HepG2 (cell line): Measurements from ENCODE around the gene ACOT4. TPM values are rescaled to one million over a fixed set of nuclear protein-coding genes. Genes with fewer than 3 reads are reported as not detected.

Experiments
- BCL3 ChIP-seq: sonication (generic); formaldehyde crosslinking; IDR thresholded peaks from 2 replicates; pipeline ENCODE4 v1.5.1; 2020; ENCODE audit warnings: mild to moderate bottlenecking, missing genetic modification reagents, moderate library complexity
- CTCF ChIP-seq: sonication (generic); formaldehyde crosslinking; IDR thresholded peaks from 2 replicates; pipeline ENCODE4 v1.5.0; 2020; ENCODE audit warnings: mild to moderate bottlenecking, missing genetic modification reagents, moderate library complexity
- EEA1 ChIP-seq: sonication (generic); formaldehyde crosslinking; IDR thresholded peaks from 2 replicates; pipeline ENCODE4 v1.5.1; 2020; ENCODE audit warnings: mild to moderate bottlenecking, missing genetic modification reagents, borderline replicate concordance
- KDM2A ChIP-seq: sonication (generic); formaldehyde crosslinking; IDR thresholded peaks from 2 replicates; pipeline ENCODE4 v1.4.0; 2020; ENCODE audit warnings: low read depth, missing genetic modification reagents, borderline replicate concordance
- MYPOP ChIP-seq: sonication (generic); formaldehyde crosslinking; IDR thresholded peaks from 2 replicates; pipeline ENCODE4 v1.8.1; 2023; ENCODE audit warnings: mild to moderate bottlenecking, moderate library complexity, missing genetic modification reagents
- POLR2G ChIP-seq: fragments of 200-400 bp; formaldehyde crosslinking; IDR thresholded peaks from 2 replicates; pipeline ENCODE4 v1.6.1; 2018; ENCODE audit warnings: mild to moderate bottlenecking, low read depth, low read length, moderate library complexity
- SKI ChIP-seq: fragments of 450-650 bp; IDR thresholded peaks from one replicate; pipeline ENCODE4 v1.6.1; 2018; ENCODE audit warnings: mild to moderate bottlenecking; ENCODE audit not compliant: partially characterized antibody
- SMAD1 ChIP-seq: sonication (generic); formaldehyde crosslinking; IDR thresholded peaks from 2 replicates; pipeline ENCODE4 v1.4.0; 2020; ENCODE audit warnings: missing genetic modification reagents, low read depth, mild to moderate bottlenecking, borderline replicate concordance
- TBX2 ChIP-seq: sonication (generic); formaldehyde crosslinking; IDR thresholded peaks from 2 replicates; pipeline ENCODE4 v1.5.0; 2020; ENCODE audit warnings: missing genetic modification reagents, mild to moderate bottlenecking, borderline replicate concordance
- ZMYM4 ChIP-seq: sonication (generic); formaldehyde crosslinking; IDR thresholded peaks from 2 replicates; pipeline ENCODE4 v1.8.1; 2023; ENCODE audit warnings: mild to moderate bottlenecking, missing genetic modification reagents
- ZNF430 ChIP-seq: sonication (generic); formaldehyde crosslinking; IDR thresholded peaks from 2 replicates; pipeline ENCODE4 v1.9.0; 2021; ENCODE audit warnings: mild to moderate bottlenecking, missing genetic modification reagents
- ZNF768 ChIP-seq: sonication (generic); formaldehyde crosslinking; IDR thresholded peaks from 2 replicates; pipeline ENCODE4 v1.4.0; 2020; ENCODE audit warnings: missing genetic modification reagents
- ZNF773 ChIP-seq: sonication (generic); formaldehyde crosslinking; IDR thresholded peaks from 2 replicates; pipeline ENCODE4 v1.4.0; 2020; ENCODE audit warnings: missing genetic modification reagents, borderline replicate concordance
- ZSCAN21 ChIP-seq: sonication (generic); formaldehyde crosslinking; IDR thresholded peaks from 2 replicates; pipeline ENCODE4 v1.8.0; 2022; ENCODE audit warnings: mild to moderate bottlenecking, missing genetic modification reagents, moderate library complexity, borderline replicate concordance
- polyA plus RNA-seq, 8 experiments: library from polyadenylated mRNA; depleted of rRNA in 3 of 8; stranded (reverse) in 7 of 8; unstranded in 1 of 8; fragments of >200 nt; fragmentation: Illumina TruSeq in 4 of 8; extraction: Trizol in 4 of 8; gene quantifications; 2 replicates each; pipeline versions ENCODE4 v1.2.1 to v1.2.3, GENCODE V29; 2011 to 2016; ENCODE audit warnings: low read depth in 4 of 8, missing spikeins in 1 of 8, mixed read lengths in 1 of 8; ENCODE audit not compliant: insufficient read depth in 1 of 8
- total RNA-seq, 5 experiments: library from RNA; depleted of rRNA; stranded (reverse); fragments of >200 nt; fragmentation: Illumina TruSeq; extraction: Trizol; gene quantifications; 2 replicates each; pipeline ENCODE4 v1.2.3, GENCODE V29; 2016; ENCODE audit warnings: low read depth in 1 of 5
- TF ChIP-seq, protein P1 (sequence below): IDR thresholded peaks from 2 replicates; pipeline ENCODE4 v1.6.1; 2018; ENCODE audit warnings: missing genetic modification reagents, mild to moderate bottlenecking, missing compliant biosample characterization
- TF ChIP-seq, protein P2 (sequence below): sonication (generic); formaldehyde crosslinking; conservative IDR thresholded peaks from 2 replicates; pipeline ENCODE4 v1.4.0; 2020; ENCODE audit warnings: mild to moderate bottlenecking, missing genetic modification reagents, moderate library complexity

The ACOT4 gene
- total and polyA plus RNA-seq, 2 of the 13 experiments (the other 11 are each of a cell fraction or from before 2014, with no cell fraction given) = 0.04 to 0.05 TPM

DNA sequence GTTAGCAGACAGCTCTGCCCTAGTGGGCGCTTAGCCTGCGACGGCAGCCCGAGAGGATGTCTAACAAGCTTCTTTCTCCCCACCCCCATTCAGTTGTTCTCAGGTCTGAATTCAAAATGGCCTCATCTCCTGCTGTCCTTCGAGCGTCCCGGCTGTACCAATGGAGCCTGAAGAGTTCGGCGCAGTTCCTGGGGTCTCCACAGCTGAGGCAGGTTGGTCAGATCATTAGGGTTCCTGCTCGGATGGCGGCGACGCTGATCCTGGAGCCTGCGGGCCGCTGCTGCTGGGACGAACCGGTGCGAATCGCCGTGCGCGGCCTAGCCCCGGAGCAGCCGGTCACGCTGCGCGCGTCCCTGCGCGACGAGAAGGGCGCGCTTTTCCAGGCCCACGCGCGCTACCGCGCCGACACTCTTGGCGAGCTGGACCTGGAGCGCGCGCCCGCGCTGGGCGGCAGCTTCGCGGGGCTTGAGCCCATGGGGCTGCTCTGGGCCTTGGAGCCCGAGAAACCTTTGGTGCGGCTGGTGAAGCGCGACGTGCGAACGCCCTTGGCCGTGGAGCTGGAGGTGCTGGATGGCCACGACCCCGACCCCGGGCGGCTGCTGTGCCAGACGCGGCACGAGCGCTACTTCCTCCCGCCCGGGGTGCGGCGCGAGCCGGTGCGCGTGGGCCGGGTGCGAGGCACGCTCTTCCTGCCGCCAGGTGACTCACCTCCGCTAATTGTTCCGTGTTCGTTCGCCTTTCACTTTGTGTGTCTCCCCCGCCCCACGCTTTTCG, 22.3 kb upstream of the ACOT4 start, which contains the start of gene ACOT2 (continued):
- TF ChIP-seq, protein P1, sequence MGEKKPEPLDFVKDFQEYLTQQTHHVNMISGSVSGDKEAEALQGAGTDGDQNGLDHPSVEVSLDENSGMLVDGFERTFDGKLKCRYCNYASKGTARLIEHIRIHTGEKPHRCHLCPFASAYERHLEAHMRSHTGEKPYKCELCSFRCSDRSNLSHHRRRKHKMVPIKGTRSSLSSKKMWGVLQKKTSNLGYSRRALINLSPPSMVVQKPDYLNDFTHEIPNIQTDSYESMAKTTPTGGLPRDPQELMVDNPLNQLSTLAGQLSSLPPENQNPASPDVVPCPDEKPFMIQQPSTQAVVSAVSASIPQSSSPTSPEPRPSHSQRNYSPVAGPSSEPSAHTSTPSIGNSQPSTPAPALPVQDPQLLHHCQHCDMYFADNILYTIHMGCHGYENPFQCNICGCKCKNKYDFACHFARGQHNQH = peak; percentile 43; the same call in 1 of the 2 replicates
- TF ChIP-seq, protein P2, sequence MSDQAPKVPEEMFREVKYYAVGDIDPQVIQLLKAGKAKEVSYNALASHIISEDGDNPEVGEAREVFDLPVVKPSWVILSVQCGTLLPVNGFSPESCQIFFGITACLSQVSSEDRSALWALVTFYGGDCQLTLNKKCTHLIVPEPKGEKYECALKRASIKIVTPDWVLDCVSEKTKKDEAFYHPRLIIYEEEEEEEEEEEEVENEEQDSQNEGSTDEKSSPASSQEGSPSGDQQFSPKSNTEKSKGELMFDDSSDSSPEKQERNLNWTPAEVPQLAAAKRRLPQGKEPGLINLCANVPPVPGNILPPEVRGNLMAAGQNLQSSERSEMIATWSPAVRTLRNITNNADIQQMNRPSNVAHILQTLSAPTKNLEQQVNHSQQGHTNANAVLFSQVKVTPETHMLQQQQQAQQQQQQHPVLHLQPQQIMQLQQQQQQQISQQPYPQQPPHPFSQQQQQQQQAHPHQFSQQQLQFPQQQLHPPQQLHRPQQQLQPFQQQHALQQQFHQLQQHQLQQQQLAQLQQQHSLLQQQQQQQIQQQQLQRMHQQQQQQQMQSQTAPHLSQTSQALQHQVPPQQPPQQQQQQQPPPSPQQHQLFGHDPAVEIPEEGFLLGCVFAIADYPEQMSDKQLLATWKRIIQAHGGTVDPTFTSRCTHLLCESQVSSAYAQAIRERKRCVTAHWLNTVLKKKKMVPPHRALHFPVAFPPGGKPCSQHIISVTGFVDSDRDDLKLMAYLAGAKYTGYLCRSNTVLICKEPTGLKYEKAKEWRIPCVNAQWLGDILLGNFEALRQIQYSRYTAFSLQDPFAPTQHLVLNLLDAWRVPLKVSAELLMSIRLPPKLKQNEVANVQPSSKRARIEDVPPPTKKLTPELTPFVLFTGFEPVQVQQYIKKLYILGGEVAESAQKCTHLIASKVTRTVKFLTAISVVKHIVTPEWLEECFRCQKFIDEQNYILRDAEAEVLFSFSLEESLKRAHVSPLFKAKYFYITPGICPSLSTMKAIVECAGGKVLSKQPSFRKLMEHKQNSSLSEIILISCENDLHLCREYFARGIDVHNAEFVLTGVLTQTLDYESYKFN (CRISPR knock-in tag) = peak; percentile 76
- peak; percentile 33 for TF ChIP-seq ZMYM4 (CRISPR knock-in tag)
- peak; percentile 89 for TF ChIP-seq POLR2G
- 0 out of 2 replicates have a peak, but pooled peaks have one; percentile 42 for TF ChIP-seq SMAD1 (CRISPR knock-in tag)
- peak; percentile 89; the same call in 1 of the 2 replicates for TF ChIP-seq BCL3
- TF ChIP-seq ZNF773 (CRISPR knock-in tag) = peak; percentile 23; the same call in 1 of the 2 replicates
- peak; percentile 67 for TF ChIP-seq ZNF768 (CRISPR knock-in tag)
- peak; percentile 41; the same call in 1 of the 2 replicates for TF ChIP-seq KDM2A
- peak; percentile 82; the same call in 1 of the 2 replicates for TF ChIP-seq MYPOP (CRISPR knock-in tag)
- peak; percentile 83; the same call in 1 of the 2 replicates for TF ChIP-seq ZSCAN21 (CRISPR knock-in tag)
- peak; percentile 93 for TF ChIP-seq SKI
- peak; percentile 37 for TF ChIP-seq CTCF (CRISPR knock-in tag)
- peak; percentile 88; the same call in 1 of the 2 replicates for TF ChIP-seq TBX2 (CRISPR knock-in tag)
- TF ChIP-seq EEA1 (CRISPR knock-in tag) = peak; percentile 13; the same call in 1 of the 2 replicates
- peak; percentile 94 for TF ChIP-seq ZNF430 (CRISPR knock-in tag)
